Activated naive CD4-positive, alpha-beta T cell treated with anti-CD3 and anti-CD28 coated beads for 36 hours (primary cell): ENCODE results near the gene INSIG2. TPM values are rescaled to one million over a fixed set of nuclear protein-coding genes. Genes with fewer than 3 reads are reported as not detected.
"Not testable (repeated sequence)": the region's sequence is repeated elsewhere in the genome, so short reads cannot be mapped to it uniquely, and the experiment has no call there.

Experiments used
- CTCF ChIA-PET: fragments of 350-600 bp; sonication (Branson Sonifier 250); formaldehyde crosslinking; loops from one replicate; lab custom pipeline; 2021; ENCODE audit warnings: antibody characterized with exemption; lab: Charles Lee
- DNase-seq: peaks from one replicate; pipeline ENCODE4 v3.0.0-alpha.2; 2020
- H3K27ac Mint-ChIP-seq: one replicate; pipeline ENCODE4 v1.8.0; 2021; ENCODE audit warnings: mild to moderate bottlenecking, mixed read lengths
- H3K27me3 Mint-ChIP-seq: one replicate; pipeline ENCODE4 v1.8.0; 2021; ENCODE audit warnings: low read depth, mixed read lengths
- H3K36me3 Mint-ChIP-seq: one replicate; pipeline ENCODE4 v1.8.0; 2021; ENCODE audit warnings: low read depth, mixed read lengths
- H3K4me1 Mint-ChIP-seq: one replicate; pipeline ENCODE4 v1.8.0; 2021; ENCODE audit warnings: low read depth, mixed read lengths
- H3K4me3 Mint-ChIP-seq: one replicate; pipeline ENCODE4 v1.8.0; 2021; ENCODE audit warnings: mild to moderate bottlenecking, moderate library complexity, mixed read lengths
- H3K9me3 Mint-ChIP-seq: one replicate; pipeline ENCODE4 v1.8.0; 2021; ENCODE audit warnings: mixed read lengths
- intact Hi-C: fragments of 100-400 bp; cut with micrococcal nuclease; formaldehyde crosslinking; loops from one replicate; pipeline ENCODE4 v1.15.1; 2023
- total RNA-seq, 2 experiments: library from RNA; stranded (reverse); gene quantifications; one replicate each; pipeline ENCODE4 v1.2.3, GENCODE V29; 2021

Gene INSIG2
- total RNA-seq, 2 experiments from 2014 or later = 14.3 to 19.3 TPM

DNA sequence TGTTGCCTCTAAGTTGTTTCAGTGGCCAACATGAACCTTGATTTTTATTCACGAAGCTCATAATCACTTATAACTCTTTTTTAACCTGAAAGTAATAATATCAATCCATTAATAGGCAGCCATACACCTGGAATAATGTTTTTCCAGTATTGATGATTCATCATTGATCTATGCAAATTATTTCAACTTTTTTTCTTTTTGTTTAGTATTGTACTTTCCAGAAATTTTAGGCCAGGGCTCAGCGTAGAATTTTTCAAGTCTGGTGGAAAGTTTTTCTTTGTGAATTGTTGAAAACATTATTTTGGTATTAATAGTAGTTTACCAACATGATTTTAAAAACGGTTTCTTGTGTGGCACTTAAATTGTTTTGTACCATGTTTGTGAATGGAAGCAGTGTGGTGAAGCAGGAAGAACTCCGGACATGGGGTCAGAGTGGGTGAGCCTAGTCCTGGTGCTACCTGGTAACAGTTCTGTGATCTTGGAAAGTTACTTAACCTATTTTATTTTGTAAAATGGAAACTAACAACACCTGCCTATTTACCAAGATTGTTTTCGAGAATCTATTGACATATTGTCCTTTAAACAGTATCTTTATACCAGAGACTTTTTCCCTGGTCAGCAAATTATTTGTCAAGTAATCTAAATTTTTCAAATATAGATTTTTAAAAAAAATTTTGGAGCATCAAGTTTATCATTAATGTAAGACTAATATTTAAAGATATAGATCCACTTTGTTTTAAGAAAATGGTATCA lies 2.3 kb downstream of the INSIG2 start:
- no peaks in the 10 kb centered on the region for H3K9me3 Mint-ChIP-seq
- DNase-seq = no peak
- CTCF ChIA-PET = interaction anchor here (1.0 kb wide), 1 partner anchor 44 kb away, joined by 6 read pairs; no protein-coding TSS in a partner anchor
- peaks cover 29% of the 10 kb centered on the region for H3K4me1 Mint-ChIP-seq
- H3K4me3 Mint-ChIP-seq = peak overlapping the region; percentile 37
- H3K36me3 Mint-ChIP-seq = peaks cover under 1% of the 10 kb centered on the region
- no peak overlapping the region for H3K27ac Mint-ChIP-seq
- intact Hi-C loops = no loop called here
- H3K27me3 Mint-ChIP-seq = no peaks in the 10 kb centered on the region

DNA sequence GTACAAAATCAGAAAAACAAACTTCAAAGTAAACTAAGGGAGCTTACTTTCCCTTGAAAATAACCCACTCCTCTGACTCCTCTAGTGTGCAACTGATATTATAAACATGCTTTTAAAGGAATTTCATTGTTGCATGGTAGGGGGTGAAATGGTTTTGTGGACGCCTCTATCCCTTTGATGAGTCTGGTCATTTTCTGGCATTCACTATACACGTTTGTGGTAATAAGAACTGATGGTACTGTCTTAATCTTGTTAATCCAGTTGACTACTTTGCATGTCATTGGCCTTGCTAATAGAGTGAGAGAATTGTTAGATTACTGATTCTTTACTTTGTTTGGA lies 2.8 kb downstream of the INSIG2 start:
- peaks cover 31% of the 10 kb centered on the region for H3K4me1 Mint-ChIP-seq
- DNase-seq = no peak
- H3K4me3 Mint-ChIP-seq = no peak overlapping the region
- intact Hi-C loops = no loop called here
- no peaks in the 10 kb centered on the region for H3K9me3 Mint-ChIP-seq
- no peaks in the 10 kb centered on the region for H3K27me3 Mint-ChIP-seq
- H3K36me3 Mint-ChIP-seq = peaks cover 2% of the 10 kb centered on the region
- no peak overlapping the region for H3K27ac Mint-ChIP-seq
- CTCF ChIA-PET = no interaction called here

DNA sequence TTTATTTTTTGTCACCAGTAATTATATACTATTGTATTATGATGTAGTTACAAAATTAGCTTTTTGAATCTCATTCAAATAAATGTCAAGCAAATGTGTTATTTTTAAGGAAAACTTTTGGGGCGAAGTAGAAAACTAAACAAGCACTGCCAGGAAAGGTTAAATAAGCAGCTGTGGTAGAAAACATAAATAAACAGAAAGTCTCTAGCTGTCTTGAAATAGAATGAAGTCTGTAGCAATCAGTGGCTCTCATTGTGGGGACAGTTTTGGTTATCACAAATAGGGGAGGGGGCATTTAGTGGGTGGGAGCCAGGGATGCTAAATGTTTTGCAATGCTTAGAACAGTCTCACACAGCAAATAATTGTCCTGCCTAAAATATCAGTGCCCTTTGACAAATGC lies 3.4 kb downstream of the INSIG2 start:
- Mint-ChIP-seq H3K4me3 (no peak overlapping the region), H3K27me3 (no peaks in the 10 kb centered on the region), H3K27ac (no peak overlapping the region), H3K9me3 (no peaks in the 10 kb centered on the region), H3K4me1 (peaks cover 31% of the 10 kb centered on the region), H3K36me3 (peaks cover 4% of the 10 kb centered on the region)
- intact Hi-C loops = no loop called here
- CTCF ChIA-PET = no interaction called here
- no peak for DNase-seq

DNA sequence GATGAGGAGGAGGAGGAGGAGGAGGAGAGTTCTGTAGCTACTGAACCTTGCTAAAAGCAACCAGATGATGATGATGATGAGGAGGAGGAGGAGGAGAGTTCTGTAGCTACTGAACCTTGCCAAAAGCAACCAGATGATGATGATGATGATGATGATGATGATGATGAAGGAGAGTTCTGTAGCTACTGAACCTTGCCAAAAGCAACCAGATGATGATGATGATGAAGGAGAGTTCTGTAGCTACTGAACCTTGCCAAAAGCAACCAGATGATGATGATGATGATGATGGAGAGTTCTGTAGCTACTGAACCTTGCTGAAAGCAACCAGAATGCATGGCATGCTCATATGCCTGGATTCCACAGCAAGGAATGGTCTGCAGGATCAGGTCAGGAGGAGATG lies 5.8 kb downstream of the INSIG2 start:
- H3K27me3 Mint-ChIP-seq, H3K27ac Mint-ChIP-seq, H3K9me3 Mint-ChIP-seq, H3K4me3 Mint-ChIP-seq, DNase-seq, intact Hi-C loops: not testable (repeated sequence)
- peaks cover 34% of the 10 kb centered on the region for H3K4me1 Mint-ChIP-seq
- peaks cover 16% of the 10 kb centered on the region for H3K36me3 Mint-ChIP-seq
- CTCF ChIA-PET = interaction anchor here (0.8 to 1.5 kb wide), 4 partner anchors 20 to 120 kb away, joined by 3 to 4 read pairs (median 4); no protein-coding TSS in a partner anchor

DNA sequence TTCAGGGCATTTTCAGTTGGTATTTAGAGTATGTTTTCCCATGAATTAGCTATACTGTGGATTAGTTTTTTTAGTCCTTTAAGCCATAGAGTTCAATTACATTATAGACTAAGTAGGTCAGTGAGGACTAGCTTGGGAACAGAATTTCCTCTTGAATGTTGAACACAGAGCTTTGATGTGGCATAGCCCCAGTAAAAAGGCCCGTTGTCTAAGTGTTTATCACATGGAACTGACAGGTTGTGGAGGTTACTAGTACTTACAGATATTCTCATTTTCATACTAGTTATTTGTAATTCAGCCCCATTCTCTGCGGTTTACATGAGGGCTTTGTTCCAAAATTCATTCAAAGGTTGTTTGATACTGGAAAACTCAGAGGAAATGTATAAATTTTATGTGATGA lies 6.2 kb downstream of the INSIG2 start:
- Mint-ChIP-seq H3K4me1 (peaks cover 34% of the 10 kb centered on the region), H3K27me3 (no peaks in the 10 kb centered on the region), H3K36me3 (peaks cover 16% of the 10 kb centered on the region), H3K27ac (no peak overlapping the region), H3K9me3 (no peaks in the 10 kb centered on the region), H3K4me3 (no peak overlapping the region)
- peak; percentile 8 for DNase-seq
- intact Hi-C loops = no loop called here
- CTCF ChIA-PET = interaction anchor here (0.8 to 1.5 kb wide), 4 partner anchors 19 to 120 kb away, joined by 3 to 4 read pairs (median 4); no protein-coding TSS in a partner anchor

DNA sequence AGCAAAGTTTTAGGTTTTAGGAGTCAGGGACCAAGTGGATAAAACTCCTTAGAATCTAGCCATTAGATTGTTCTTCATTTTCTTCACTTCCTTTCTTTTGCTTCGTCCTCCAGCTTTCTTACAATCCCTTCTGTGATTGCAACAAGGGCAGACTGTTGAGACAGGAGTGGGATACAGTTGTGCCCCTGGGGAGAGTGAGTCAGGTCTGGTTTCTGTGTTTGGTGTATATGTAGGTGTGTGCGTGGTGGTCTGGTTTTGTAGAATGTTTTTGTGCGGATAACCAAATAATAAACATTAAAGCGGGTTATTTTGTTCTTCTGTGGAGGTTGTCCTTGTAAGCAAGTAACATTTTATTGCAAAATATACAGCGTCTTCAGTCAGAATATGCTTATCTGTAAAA lies 7.3 kb downstream of the INSIG2 start:
- Mint-ChIP-seq H3K36me3 (peaks cover 21% of the 10 kb centered on the region), H3K27ac (no peak overlapping the region), H3K4me3 (no peak overlapping the region), H3K9me3 (no peaks in the 10 kb centered on the region), H3K27me3 (no peaks in the 10 kb centered on the region), H3K4me1 (peaks cover 28% of the 10 kb centered on the region)
- intact Hi-C loops = no loop called here
- CTCF ChIA-PET = no interaction called here
- no peak for DNase-seq

DNA sequence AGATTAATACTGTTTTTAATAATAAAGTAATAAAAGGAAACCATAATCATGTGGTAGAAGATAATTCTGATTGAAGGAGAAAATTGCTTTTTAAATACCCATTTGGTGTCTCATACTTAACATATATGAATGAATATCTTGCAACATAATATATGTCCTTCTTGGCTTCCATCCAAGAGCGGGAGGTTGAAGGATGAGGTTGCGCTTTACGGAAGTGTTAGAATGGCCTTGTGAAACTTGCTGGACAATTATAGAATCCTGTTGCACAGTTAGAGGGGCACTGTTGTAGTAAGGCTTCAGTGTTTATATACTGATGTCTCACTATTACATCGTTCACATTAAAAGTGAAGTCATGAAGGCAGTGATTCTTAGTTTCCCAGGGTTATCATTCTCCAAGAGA lies 9.4 kb downstream of the INSIG2 start:
- no peak overlapping the region for H3K27ac Mint-ChIP-seq
- intact Hi-C loops = no loop called here
- CTCF ChIA-PET = no interaction called here

DNA sequence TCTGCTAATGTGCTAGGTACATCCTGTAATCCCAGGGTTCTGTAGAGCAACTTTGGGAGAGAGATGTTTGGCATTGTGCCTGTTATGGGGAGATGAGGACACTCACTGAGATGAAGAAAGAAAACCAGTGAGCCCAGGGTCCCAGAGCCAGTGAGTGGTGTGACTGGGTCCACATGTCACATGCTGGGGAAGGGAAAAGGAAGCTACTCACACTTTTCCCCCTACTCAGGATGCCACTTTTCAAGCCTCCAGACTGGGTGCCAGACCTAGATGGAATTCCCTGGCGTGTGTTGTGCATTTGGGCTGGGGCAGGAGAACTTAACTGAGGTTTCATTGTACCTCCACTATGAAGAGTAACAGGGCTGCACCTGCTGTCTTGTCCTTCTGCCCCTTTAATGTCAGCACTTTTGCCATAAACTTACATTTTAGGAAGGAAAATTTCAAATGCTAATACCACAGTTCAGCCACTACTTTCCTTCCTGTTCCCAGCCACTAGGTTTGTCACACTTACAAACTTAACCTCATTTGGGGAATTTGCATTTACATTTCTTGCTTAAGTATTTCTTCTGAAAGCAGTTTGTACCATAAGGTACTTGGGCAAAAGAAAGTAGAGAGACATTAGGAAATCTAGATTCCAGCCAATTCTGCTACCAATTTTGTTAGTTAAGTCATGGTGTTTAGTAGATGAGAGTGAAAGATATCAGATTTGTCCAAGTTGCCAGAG lies 10.2 kb downstream of the INSIG2 start:
- Mint-ChIP-seq H3K4me1 (peaks cover 25% of the 10 kb centered on the region), H3K9me3 (no peaks in the 10 kb centered on the region), H3K4me3 (no peak overlapping the region), H3K27me3 (no peaks in the 10 kb centered on the region), H3K36me3 (peaks cover 35% of the 10 kb centered on the region), H3K27ac (no peak overlapping the region)
- DNase-seq = no peak
- intact Hi-C loops = no loop called here
- CTCF ChIA-PET = no interaction called here

More for the DNA sequence above, 9.4 kb downstream of the INSIG2 start:
- no peak for DNase-seq
- Mint-ChIP-seq H3K9me3 (no peaks in the 10 kb centered on the region), H3K36me3 (peaks cover 32% of the 10 kb centered on the region), H3K27me3 (no peaks in the 10 kb centered on the region), H3K4me3 (no peak overlapping the region), H3K4me1 (peaks cover 26% of the 10 kb centered on the region)

DNA sequence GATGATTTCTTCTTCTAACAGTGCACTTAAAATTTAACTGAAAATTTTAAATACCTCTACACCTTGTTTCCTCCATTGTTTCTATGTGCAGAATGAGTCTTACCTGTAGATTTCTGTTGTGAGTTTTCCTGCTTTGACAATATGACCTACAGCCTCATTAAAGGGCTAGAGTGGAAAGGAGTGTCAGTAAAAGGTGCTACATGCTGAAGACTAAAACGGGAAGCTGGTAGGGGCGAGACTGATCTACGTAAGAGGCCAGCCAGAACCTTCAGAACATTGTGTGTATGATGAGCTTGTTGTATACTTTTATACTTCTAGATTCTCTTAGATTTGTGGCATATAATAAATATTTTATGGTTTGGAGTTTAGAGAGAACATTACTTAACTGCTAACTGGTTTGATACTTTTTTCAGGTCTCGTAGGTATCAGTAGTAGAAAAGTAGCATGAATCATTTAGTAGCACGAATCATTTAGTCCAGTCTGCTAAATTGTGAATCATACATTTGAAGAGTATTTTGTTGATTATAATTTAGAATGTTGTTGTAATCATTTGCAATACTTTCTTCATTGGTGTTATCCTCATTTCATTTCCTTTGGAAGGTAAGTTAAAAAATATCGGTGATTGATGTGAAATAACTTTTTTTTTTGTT lies 14.3 kb downstream of the INSIG2 start:
- Mint-ChIP-seq H3K4me1 (peaks cover 9% of the 10 kb centered on the region), H3K27me3 (no peaks in the 10 kb centered on the region), H3K4me3 (no peak overlapping the region), H3K27ac (no peak overlapping the region), H3K36me3 (peaks cover 47% of the 10 kb centered on the region), H3K9me3 (no peaks in the 10 kb centered on the region)
- intact Hi-C loops = loop anchor here (5.0 kb wide), 1 partner anchor 45 kb away; no protein-coding TSS in a partner anchor
- CTCF ChIA-PET = interaction anchor here (1.2 kb wide), 1 partner anchor 13 kb away, joined by 3 read pairs; no protein-coding TSS in a partner anchor
- DNase-seq = no peak

DNA sequence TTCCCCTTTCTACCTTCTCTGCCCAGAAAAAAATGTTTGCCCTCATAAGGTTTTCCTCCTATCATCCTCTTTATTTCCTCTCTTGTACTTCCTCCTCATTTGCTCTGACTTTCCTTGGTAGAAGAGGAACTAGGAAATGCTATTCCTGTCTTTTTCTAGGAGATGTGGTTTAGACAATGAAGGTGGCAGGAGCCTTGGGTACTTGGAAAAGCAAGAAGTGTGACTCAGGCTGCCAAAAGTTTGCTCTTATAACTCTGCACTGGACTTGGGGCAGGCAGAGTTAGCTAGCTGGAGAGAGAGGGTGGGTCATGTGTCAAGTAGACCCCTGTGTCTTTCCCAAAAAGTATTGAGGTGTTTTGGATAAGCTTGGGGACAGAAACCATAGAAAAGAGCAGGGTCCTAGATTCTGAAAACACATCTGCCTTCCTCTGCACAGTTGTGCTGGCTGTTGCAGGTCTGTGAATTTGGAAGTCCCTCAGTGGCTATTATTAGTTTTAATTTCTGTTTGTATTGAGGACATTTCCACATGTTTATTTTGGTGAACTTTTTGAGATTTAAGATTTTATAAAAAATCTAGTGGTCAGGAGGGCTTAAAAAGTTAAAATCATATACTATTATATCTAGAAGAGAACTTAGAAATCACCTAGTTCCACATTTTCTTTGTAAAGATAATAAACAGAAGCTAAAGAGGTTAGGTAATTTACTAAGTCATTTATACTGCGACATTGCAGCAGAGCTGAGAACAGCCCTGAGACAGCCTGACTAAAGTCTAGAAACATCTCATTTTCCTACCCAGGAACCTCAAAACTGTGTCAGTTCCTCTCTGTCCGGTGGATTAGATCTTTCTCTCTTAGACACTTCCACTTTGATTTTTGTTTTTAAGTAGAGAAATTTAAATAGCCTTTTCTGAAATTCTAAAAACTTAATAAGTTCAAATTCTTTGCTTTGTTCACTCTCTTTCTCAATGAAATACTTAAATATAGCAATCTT lies 16.0 kb downstream of the INSIG2 start:
- Mint-ChIP-seq H3K27ac (no peak overlapping the region), H3K4me1 (peaks cover 11% of the 10 kb centered on the region), H3K36me3 (peaks cover 46% of the 10 kb centered on the region), H3K9me3 (no peaks in the 10 kb centered on the region), H3K27me3 (no peaks in the 10 kb centered on the region), H3K4me3 (no peak overlapping the region)
- CTCF ChIA-PET = no interaction called here
- DNase-seq = no peak
- intact Hi-C loops = loop anchor here (5.0 kb wide), 1 partner anchor 43 kb away; no protein-coding TSS in a partner anchor

DNA sequence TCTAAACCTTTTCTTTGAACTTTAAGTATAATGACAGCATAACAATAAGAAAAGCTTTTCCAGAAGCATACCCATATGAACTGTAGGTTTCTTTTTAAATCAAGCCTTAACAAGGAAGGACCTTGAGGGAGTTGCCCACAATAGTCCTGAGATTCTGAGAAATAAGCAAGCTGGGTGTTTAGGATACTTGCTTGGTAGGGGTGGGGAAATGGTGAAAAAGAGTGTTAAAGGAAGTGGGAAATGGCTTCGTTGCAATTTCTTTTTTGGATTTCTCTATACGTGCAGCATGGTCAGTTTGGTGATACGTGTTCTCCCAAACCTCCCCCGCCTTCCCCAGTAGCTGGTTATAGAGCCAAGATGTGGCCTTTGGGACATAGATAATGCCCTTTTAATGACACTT lies 17.2 kb downstream of the INSIG2 start:
- no peaks in the 10 kb centered on the region for H3K27me3 Mint-ChIP-seq
- no peak overlapping the region for H3K27ac Mint-ChIP-seq
- intact Hi-C loops = no loop called here
- DNase-seq = no peak
- peaks cover 47% of the 10 kb centered on the region for H3K36me3 Mint-ChIP-seq
- no peak overlapping the region for H3K4me3 Mint-ChIP-seq
- no peaks in the 10 kb centered on the region for H3K9me3 Mint-ChIP-seq
- CTCF ChIA-PET = interaction anchor here (1.2 to 1.4 kb wide), 2 partner anchors 59 to 102 kb away, joined by 3 read pairs; no protein-coding TSS in a partner anchor
- peaks cover 14% of the 10 kb centered on the region for H3K4me1 Mint-ChIP-seq
